HG03575 (cell line): ENCODE measurements around the gene FOXQ1.
"Not testable (repeated sequence)": the region's sequence is repeated elsewhere in the genome, so short reads cannot be mapped to it uniquely, and the experiment has no call there.

Source experiments
- ATAC-seq: cut with Tn5 transposase; IDR thresholded peaks from one replicate; pipeline ENCODE4 v1.9.1; 2021; ENCODE audit not compliant: unreplicated experiment, insufficient number of reproducible peaks, low FRiP score; ENCODE audit errors: extremely low read depth

FOXQ1 gene

GRCh38 chr6:1346558-1347091 lies 34.7 kb downstream of the FOXQ1 start:
- no peak for ATAC-seq

- no peak for ATAC-seq
These were observed 35.3 kb downstream of the FOXQ1 start for GRCh38 chr6:1347161-1347560.

DNA sequence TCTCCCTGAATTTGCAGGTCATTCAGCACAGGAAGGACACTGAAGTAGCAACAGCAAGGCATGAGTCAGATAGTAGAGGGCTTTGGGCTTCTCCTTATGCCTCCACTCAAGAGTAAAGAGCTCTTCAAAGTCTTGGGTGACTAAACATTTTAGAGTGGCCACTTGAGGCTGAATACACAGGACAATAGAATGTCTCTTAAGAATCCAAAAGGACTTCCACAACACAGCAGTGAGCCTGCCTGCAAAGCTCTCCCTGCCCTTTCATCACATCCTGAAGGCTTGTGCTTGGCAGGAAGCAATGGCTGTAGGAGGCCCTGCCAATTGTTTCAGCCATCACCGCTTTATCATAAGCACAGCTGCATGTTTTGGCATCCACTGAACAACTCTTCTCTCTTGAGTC lies 36.8 kb downstream of the FOXQ1 start:
- no peak for ATAC-seq

DNA sequence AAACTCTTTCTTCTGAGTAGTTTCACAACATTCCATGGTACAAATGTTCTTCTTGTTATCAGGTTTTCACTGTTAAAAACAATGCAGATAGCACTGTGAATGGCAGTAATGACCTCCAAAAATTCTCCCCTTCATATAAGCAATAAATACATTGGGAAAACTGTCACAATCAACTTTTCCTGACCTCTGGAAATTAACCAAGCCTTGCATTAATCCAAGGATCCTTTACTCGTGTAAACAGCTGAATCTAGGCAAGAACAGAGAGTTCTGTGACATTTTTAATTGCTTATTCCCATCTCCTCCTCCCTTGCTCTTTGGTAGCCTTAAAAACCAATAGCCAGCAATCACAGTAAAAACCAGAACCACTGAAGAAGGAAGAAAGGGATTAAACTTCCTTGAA lies 37.8 kb downstream of the FOXQ1 start:
- no peak for ATAC-seq

GRCh38 chr6:1351381-1352008 lies 39.6 kb downstream of the FOXQ1 start:
- ATAC-seq, result no peak

GRCh38 chr6:1355068-1355467 lies 43.2 kb downstream of the FOXQ1 start:
- not testable (repeated sequence) for ATAC-seq

GRCh38 chr6:1361717-1362116 lies 49.8 kb downstream of the FOXQ1 start:
- not testable (repeated sequence) for ATAC-seq

- ATAC-seq, result no peak
These were observed 50.7 kb downstream of the FOXQ1 start for GRCh38 chr6:1362643-1363042.

DNA sequence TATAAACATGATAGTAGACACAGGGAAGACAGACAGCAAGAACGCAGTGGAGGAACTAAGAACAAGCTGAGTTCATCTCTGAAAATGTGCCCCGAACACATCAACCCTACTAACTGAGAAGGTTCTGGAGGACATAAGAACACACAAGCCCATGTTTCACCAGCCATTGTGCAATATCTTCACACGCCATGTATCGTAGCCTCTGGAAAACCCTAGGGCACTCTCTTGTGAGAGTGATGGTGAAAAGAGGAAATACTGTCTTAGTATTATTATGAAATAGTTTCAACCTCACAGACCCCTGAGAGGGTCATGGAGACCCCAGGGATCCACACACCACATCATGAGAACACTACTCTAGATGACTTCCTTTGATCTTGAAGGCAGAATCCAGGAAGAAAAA lies 51.4 kb downstream of the FOXQ1 start:
- ATAC-seq, result no peak

DNA sequence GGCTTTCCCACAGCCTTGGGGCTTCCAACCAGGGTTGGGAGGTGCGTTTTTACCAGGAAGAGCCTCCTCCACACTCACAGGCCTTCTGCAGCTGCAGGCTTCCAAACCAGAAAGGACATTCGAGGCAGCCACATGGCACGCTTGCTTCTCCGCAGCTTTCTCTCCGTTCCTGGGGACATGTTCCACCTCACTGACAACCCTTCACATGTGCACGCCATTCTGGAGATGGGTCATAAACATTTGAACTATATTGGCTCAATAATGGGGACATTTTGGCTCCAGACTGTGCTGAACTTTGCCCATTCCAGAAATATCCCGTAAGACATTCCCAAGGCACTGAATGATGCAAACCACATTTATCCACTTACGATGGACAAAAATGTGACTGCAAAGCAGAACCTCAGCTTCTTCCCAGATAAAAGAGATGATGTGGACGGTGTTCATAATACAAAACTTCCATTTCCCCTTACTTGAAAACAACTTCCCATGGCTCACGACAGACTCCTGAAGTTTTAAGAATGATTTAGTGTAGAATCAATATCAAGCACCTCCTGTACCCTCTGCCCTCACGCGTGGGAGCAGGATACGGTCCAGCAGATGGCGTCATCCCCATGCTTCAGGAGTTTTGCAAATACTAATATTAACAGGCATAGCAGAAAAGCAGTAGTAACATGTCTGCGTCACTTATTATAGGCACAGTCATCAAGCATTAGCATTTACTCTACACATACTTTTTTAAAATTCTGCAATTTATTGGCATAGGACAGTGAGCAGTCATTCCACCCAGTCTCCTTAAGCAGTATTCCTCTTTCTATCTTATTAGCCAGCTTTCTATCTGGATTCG lies 52.1 kb downstream of the FOXQ1 start:
- no peak for ATAC-seq
